AG09319 (cell line): ENCODE results near the gene SLC35A5.
"Not testable (repeated sequence)": the region's sequence is repeated elsewhere in the genome, so short reads cannot be mapped to it uniquely, and the experiment has no call there.

Experiments used
- DNase-seq: peaks from one replicate; pipeline ENCODE4 v3.0.0-alpha.2; 2010; ENCODE audit warnings: low read depth; ENCODE audit errors: extremely low read depth
- TF ChIP-seq, protein P1 (sequence below): IDR thresholded peaks from 2 replicates; pipeline ENCODE4 v1.5.1; 2011; ENCODE audit warnings: low read depth, mild to moderate bottlenecking, inconsistent platforms, low read length, moderate library complexity

Gene SLC35A5, protein sequence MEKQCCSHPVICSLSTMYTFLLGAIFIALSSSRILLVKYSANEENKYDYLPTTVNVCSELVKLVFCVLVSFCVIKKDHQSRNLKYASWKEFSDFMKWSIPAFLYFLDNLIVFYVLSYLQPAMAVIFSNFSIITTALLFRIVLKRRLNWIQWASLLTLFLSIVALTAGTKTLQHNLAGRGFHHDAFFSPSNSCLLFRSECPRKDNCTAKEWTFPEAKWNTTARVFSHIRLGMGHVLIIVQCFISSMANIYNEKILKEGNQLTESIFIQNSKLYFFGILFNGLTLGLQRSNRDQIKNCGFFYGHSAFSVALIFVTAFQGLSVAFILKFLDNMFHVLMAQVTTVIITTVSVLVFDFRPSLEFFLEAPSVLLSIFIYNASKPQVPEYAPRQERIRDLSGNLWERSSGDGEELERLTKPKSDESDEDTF

DNA sequence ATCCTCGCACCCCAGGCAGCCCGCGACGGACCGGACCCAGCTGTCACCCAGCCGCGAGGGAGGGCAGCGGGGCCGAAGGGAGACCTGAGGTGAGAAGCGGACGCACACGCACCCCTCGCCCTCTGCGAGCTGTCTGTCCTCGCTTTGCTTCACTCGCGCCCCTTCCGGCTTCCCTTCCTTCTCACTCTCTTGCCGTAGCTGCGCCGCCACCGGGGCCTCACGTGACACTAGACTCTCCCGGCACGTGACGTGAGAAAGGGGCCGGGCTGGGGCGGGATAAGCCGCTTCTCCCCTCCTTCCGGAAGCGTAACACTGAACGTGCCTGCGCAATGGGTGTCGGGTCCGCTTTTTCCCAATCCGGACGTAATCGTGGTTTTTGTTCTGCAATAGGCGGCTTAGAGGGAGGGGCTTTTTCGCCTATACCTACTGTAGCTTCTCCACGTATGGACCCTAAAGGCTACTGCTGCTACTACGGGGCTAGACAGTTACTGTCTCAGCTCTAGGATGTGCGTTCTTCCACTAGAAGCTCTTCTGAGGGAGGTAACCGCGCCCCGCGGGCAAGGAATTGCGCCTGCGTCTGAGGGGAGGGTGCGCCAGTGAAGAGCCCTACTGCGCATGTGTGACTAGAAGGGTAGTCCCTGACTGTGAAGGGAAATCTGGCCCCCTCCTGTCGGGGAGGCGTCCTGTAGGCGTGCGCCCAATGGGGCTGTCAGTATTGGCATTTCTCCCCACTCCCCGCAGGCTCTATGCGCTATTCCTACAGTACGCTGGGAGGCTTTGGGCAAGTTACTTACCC is at the start of gene SLC35A5, which contains the start of gene ATG3:
SLC35A5 (plus strand) TSS at position 312 of the 796 bp plus-strand sequence. CDS start 1,359 bp downstream, outside the sequence.
ATG3 (minus strand) TSS at position 229 of the 796 bp plus-strand sequence. CDS start 434 bp downstream, outside the sequence.
- TF ChIP-seq, protein P1, sequence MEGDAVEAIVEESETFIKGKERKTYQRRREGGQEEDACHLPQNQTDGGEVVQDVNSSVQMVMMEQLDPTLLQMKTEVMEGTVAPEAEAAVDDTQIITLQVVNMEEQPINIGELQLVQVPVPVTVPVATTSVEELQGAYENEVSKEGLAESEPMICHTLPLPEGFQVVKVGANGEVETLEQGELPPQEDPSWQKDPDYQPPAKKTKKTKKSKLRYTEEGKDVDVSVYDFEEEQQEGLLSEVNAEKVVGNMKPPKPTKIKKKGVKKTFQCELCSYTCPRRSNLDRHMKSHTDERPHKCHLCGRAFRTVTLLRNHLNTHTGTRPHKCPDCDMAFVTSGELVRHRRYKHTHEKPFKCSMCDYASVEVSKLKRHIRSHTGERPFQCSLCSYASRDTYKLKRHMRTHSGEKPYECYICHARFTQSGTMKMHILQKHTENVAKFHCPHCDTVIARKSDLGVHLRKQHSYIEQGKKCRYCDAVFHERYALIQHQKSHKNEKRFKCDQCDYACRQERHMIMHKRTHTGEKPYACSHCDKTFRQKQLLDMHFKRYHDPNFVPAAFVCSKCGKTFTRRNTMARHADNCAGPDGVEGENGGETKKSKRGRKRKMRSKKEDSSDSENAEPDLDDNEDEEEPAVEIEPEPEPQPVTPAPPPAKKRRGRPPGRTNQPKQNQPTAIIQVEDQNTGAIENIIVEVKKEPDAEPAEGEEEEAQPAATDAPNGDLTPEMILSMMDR, result no peak; the same call in 1 of the 2 replicates

GRCh38 chr3:112512320-112512719 is 49.5 kb upstream of the SLC35A5 start:
- TF ChIP-seq, protein P1, result no peak
- no peak for DNase-seq

More for the DNA sequence above, at the start of gene SLC35A5, which contains the start of gene ATG3:
- DNase-seq, result peak; percentile 97

DNA sequence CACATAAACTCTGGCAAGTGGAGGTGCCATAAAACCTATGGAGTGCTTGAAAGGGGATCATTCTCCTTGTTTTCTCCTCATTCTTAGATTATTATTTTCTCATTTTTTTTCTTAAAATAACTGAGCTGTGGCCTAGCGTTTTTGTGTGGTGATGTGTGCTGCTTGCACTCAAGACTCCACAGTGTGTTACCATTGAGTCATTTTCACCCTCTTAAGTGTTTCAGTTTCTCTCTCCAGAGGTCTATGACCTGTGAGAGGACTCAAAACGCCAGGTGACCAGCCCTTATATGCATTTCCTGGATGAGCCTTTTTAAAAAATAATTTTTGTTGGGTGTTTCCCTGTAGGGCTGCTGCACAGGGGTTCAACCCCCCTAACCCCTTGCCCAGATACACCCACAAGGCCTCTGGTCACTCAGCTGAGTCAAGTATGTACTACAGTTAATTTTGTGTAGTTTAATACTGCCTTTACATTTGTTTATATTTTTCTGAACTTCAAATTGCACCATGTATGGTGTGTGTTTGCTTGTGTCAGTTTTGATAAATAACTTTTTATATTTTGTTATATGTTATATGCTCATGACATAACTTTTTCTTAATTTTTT is 47.2 kb upstream of the SLC35A5 start:
- DNase-seq, result no peak
- TF ChIP-seq, protein P1, result no peak

GRCh38 chr3:112518970-112519369 is 42.9 kb upstream of the SLC35A5 start:
- DNase-seq, result not testable (repeated sequence)

GRCh38 chr3:112519424-112520001 is 42.3 kb upstream of the SLC35A5 start:
- TF ChIP-seq, protein P1, result peak; percentile 73
- DNase-seq, result peak; percentile 24

GRCh38 chr3:112524127-112524526 is 37.7 kb upstream of the SLC35A5 start:
- DNase-seq, result not testable (repeated sequence)

DNA sequence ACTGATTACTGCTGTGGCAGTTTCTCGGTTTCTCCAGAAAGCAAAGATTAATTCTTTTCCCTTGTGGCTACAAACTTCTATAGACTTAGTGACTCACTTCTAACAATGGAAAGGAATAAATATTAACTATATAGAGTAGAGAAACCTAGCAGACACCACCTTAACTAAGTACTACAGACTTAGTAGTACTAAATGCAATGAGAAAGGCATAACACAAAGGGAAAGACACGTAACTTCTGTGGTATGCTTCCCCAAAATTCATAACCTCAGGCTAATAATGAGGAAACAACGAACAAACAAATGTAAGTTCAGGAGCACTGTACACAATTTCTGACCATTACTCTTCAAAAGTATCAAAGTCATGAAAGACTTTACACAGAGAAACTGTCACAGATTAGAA is 31.3 kb upstream of the SLC35A5 start:
- TF ChIP-seq, protein P1, result no peak

More for the DNA sequence above, 31.3 kb upstream of the SLC35A5 start:
- no peak for DNase-seq
